ENCODE data around the gene WDR20. TPM values are rescaled to one million over a fixed set of nuclear protein-coding genes. Genes with fewer than 3 reads are reported as not detected.

Gene WDR20
- total and polyA plus RNA-seq, 2 of the 8 experiments (the other 6 are each of a cell fraction or from before 2014, with no cell fraction given): 11.2 to 26.7 TPM

GRCh38 chr14:102095231-102095870 lies 44.3 kb upstream of the WDR20 start:
- 0 out of 2 replicates have a peak overlapping the region, but pooled peaks have one; percentile 21 for H2BK20ac ChIP-seq (ENCODE audit: low read length)
- H3K4ac ChIP-seq (replicated peaks; ENCODE audit: insufficient read length, low read depth, low read length): no peak overlapping the region
- no peak overlapping the region for H3K4me3 ChIP-seq (ENCODE audit: extremely low read depth in 1 of 4, insufficient read depth in 2 of 4, low read depth in 3 of 4, low read length in 4 of 4)
- H3K9ac ChIP-seq (replicated peaks in 1 of 4; ENCODE audit: extremely low read depth in 1 of 4, low read depth in 3 of 4, low read length in 3 of 4): no peak overlapping the region
- 0 out of 2 replicates have a peak overlapping the region, but pooled peaks have one; percentile 55 for H2AK5ac ChIP-seq (ENCODE audit: low read depth, low read length)
- H2BK5ac ChIP-seq (ENCODE audit: low read depth, low read length): no peak overlapping the region
- H2BK12ac ChIP-seq (ENCODE audit: low read depth, low read length): peak overlapping the region; percentile 60; the same call in 1 of the 2 replicates
- no peak overlapping the region for H3K14ac ChIP-seq (ENCODE audit: insufficient read length)
- CTCF ChIA-PET (ENCODE audit: partially characterized antibody): interaction anchor here (0.7 to 7.6 kb wide), 28 partner anchors 10 to 325 kb away, joined by 3 to 74 read pairs (median 5); partner anchors contain the start of gene ZNF839
- no peak overlapping the region for H3K4me2 ChIP-seq (ENCODE audit: insufficient read depth in 1 of 2, low read depth in 2 of 2, low read length in 2 of 2)
- no peak overlapping the region for H2BK120ac ChIP-seq (replicated peaks; ENCODE audit: low read depth, low read length)
- no peaks in the 10 kb centered on the region for H3K9me3 ChIP-seq (ENCODE audit: insufficient read depth in 2 of 2, low read depth in 1 of 2, low read length in 1 of 2)
- no peaks in the 10 kb centered on the region for H3K23me2 ChIP-seq (ENCODE audit: low read depth, low read length)
- peaks cover 0 to 14% (median 9%) of the 10 kb centered on the region in 4 experiments; a peak in 6 of 7 replicates for H3K4me1 ChIP-seq (replicated peaks in 1 of 4; ENCODE audit: control insufficient read depth in 3 of 4, insufficient read depth in 4 of 4, low read length in 3 of 4)
- no peaks in the 10 kb centered on the region for H3K36me3 ChIP-seq (ENCODE audit: control insufficient read depth in 2 of 4, insufficient read depth in 4 of 4, low read length in 3 of 4)
- no peak overlapping the region for H4K91ac ChIP-seq (replicated peaks; ENCODE audit: insufficient read length, low read length)
- no peak for DNase-seq (ENCODE audit: low read depth in 1 of 2, low spot score in 2 of 2)
- no peak overlapping the region for H2AFZ ChIP-seq (ENCODE audit: low read length)
- WGBS, 2 experiments (ENCODE audit: extremely low coverage in 1 of 2, insufficient coverage in 1 of 2, insufficient read length in 1 of 2, insufficient replicate concordance in 2 of 2, low coverage in 1 of 2, low lambda C conversion rate in 2 of 2, missing lambda C conversion rate in 1 of 2): 68% methylated on average over 6 of the region's 6 CpGs; no CpG with 5 or more reads in 1 of the 2 experiments
- H4K5ac ChIP-seq (ENCODE audit: insufficient read length, low read depth, low read length): no peak overlapping the region
- POLR2A ChIA-PET (ENCODE audit: partially characterized antibody): interaction anchor here (1.0 to 4.1 kb wide), 8 partner anchors 7 to 219 kb away, joined by 3 to 30 read pairs (median 4); partner anchors contain the start of gene HSP90AA1
- H3K79me1 ChIP-seq (ENCODE audit: low read depth, low read length): no peaks in the 10 kb centered on the region
- H3K56ac ChIP-seq (replicated peaks; ENCODE audit: insufficient read length, low read depth, low read length): no peak overlapping the region
- H4K20me1 ChIP-seq (replicated peaks in 1 of 2; ENCODE audit: control insufficient read depth in 1 of 2, insufficient read depth in 2 of 2, low read length in 2 of 2): peaks cover 0 to 1% of the 10 kb centered on the region in 2 experiments
- FAIRE-seq: no peak
- H3K79me2 ChIP-seq (ENCODE audit: control insufficient read depth in 1 of 2, insufficient read depth in 2 of 2, low read length in 2 of 2): no peaks in the 10 kb centered on the region
- no peak overlapping the region for H3K23ac ChIP-seq (ENCODE audit: insufficient read length)
- no peaks in the 10 kb centered on the region for H3K27me3 ChIP-seq (replicated peaks in 1 of 4; ENCODE audit: control insufficient read depth in 3 of 4, extremely low read depth in 1 of 4, insufficient read depth in 3 of 4, low read length in 3 of 4)
- no peak overlapping the region for H4K8ac ChIP-seq (ENCODE audit: extremely low read depth, insufficient read depth, low read length)
- TF ChIP-seq RBBP5 (IDR thresholded peaks at IDR 0.05; ENCODE audit: borderline replicate concordance, low read depth, low read length): no peak
- TF ChIP-seq SP4 (IDR thresholded peaks at IDR 0.05; ENCODE audit: low read length): no peak
- no peak overlapping the region for H3K27ac ChIP-seq (ENCODE audit: low read depth, low read length)
- 0 out of 2 replicates have a peak overlapping the region, but pooled peaks have one; percentile 8 for H2BK15ac ChIP-seq (ENCODE audit: low read length)
- no peak overlapping the region for H3K18ac ChIP-seq (ENCODE audit: extremely low read depth, low read length)
